Measurements from ENCODE around the gene RNF25.

GRCh38 chr2:218671097-218671653 lies 627 bp downstream of the RNF25 start:
- TF ChIP-seq CTCF (tag by site-specific recombination; IDR thresholded peaks at IDR 0.05) (no peak), TCF7L2 (IDR thresholded peaks at IDR 0.05; ENCODE audit: borderline replicate concordance, low read depth, low read length) (no peak), HOXC10 (CRISPR knock-in tag; IDR thresholded peaks at IDR 0.05) (no peak), ZFP69B (tag by site-specific recombination; IDR thresholded peaks at IDR 0.05) (no peak), ZNF274 (IDR thresholded peaks at IDR 0.05; ENCODE audit: low read length) (no peak), ZNF274 (tag by site-specific recombination; IDR thresholded peaks at IDR 0.05; ENCODE audit: borderline replicate concordance) (no peak), SCRT2 (tag by site-specific recombination; IDR thresholded peaks at IDR 0.05) (no peak), MEIS1 (CRISPR knock-in tag; IDR thresholded peaks at IDR 0.05; ENCODE audit: borderline replicate concordance) (no peak), ZNF660 (tag by site-specific recombination; IDR thresholded peaks at IDR 0.05) (no peak), PRDM10 (tag by site-specific recombination; IDR thresholded peaks at IDR 0.05) (no peak), ZNF488 (tag by site-specific recombination; IDR thresholded peaks at IDR 0.05) (no peak), ZNF239 (tag by site-specific recombination; IDR thresholded peaks at IDR 0.05) (no peak), ZNF16 (tag by site-specific recombination; IDR thresholded peaks at IDR 0.05; ENCODE audit: low read depth) (no peak), ZNF704 (tag by site-specific recombination; IDR thresholded peaks at IDR 0.05) (no peak)
